ENCODE results near the gene SLC25A5.
"Not testable (repeated sequence)": the region's sequence is repeated elsewhere in the genome, so short reads cannot be mapped to it uniquely, and the experiment has no call there.

SLC25A5 gene

GRCh38 chrX:119475389-119476101, 7.3 kb downstream of the SLC25A5 start:
- no peaks in the 10 kb centered on the region for H3K9me3 ChIP-seq (ENCODE audit: control insufficient read depth, low read length)
- no peak overlapping the region for H3K4me3 ChIP-seq (ENCODE audit: extremely low read depth, insufficient read depth, low read length, poor library complexity, severe bottlenecking)
- 86% methylated on average over 6 of the region's 11 CpGs; no CpG with 5 or more reads in 1 of the 2 experiments for WGBS, 2 experiments (ENCODE audit: insufficient coverage in 2 of 2)
- H3K27ac ChIP-seq (ENCODE audit: low read depth, low read length, severe bottlenecking) = no peak overlapping the region
- no peaks in the 10 kb centered on the region for H3K4me1 ChIP-seq (ENCODE audit: control insufficient read depth, insufficient read depth, low read length, poor library complexity, severe bottlenecking)
- peaks cover 10% of the 10 kb centered on the region for H3K36me3 ChIP-seq (ENCODE audit: control insufficient read depth, insufficient read depth, low read length)

- Histone ChIP-seq H3K36me3 (ENCODE audit: control insufficient read depth, insufficient read depth, low read length) (no peaks in the 10 kb centered on the region), H3K27ac (ENCODE audit: low read depth, low read length, severe bottlenecking) (no peak overlapping the region)
- no CpG with 5 or more reads among the region's 3 CpGs for WGBS, 2 experiments (ENCODE audit: insufficient coverage in 2 of 2)
Measured at GRCh38 chrX:119477812-119478232, 9.6 kb downstream of the SLC25A5 start.

GRCh38 chrX:119478504-119478903, 10.3 kb downstream of the SLC25A5 start:
- Histone ChIP-seq H3K36me3 (ENCODE audit: control insufficient read depth, insufficient read depth, low read length) (no peaks in the 10 kb centered on the region), H3K4me3 (ENCODE audit: extremely low read depth, insufficient read depth, low read length, poor library complexity, severe bottlenecking) (no peak overlapping the region), H3K9me3 (ENCODE audit: control insufficient read depth, low read length) (no peaks in the 10 kb centered on the region), H3K27ac (ENCODE audit: low read depth, low read length, severe bottlenecking) (no peak overlapping the region), H3K4me1 (ENCODE audit: control insufficient read depth, insufficient read depth, low read length, poor library complexity, severe bottlenecking) (no peaks in the 10 kb centered on the region)
- no CpG with 5 or more reads among the region's 4 CpGs for whole genome bisulfite sequencing, 2 experiments (ENCODE audit: insufficient coverage in 2 of 2)

More at GRCh38 chrX:119477812-119478232, 9.6 kb downstream of the SLC25A5 start:
- Histone ChIP-seq H3K4me1 (ENCODE audit: control insufficient read depth, insufficient read depth, low read length, poor library complexity, severe bottlenecking) (no peaks in the 10 kb centered on the region), H3K4me3 (ENCODE audit: extremely low read depth, insufficient read depth, low read length, poor library complexity, severe bottlenecking) (no peak overlapping the region), H3K9me3 (ENCODE audit: control insufficient read depth, low read length) (no peaks in the 10 kb centered on the region)

GRCh38 chrX:119479845-119480244, 11.6 kb downstream of the SLC25A5 start:
- H3K4me1 ChIP-seq (ENCODE audit: control insufficient read depth, insufficient read depth, low read length, poor library complexity, severe bottlenecking) = no peaks in the 10 kb centered on the region
- H3K4me3 ChIP-seq (ENCODE audit: extremely low read depth, insufficient read depth, low read length, poor library complexity, severe bottlenecking) = no peak overlapping the region
- H3K27ac ChIP-seq (ENCODE audit: low read depth, low read length, severe bottlenecking) = no peak overlapping the region
- WGBS, 2 experiments (ENCODE audit: insufficient coverage in 2 of 2) = 93 to 100% methylated on average over 1 to 2 of the region's 2 CpGs
- no peaks in the 10 kb centered on the region for H3K9me3 ChIP-seq (ENCODE audit: control insufficient read depth, low read length)
- H3K36me3 ChIP-seq (ENCODE audit: control insufficient read depth, insufficient read depth, low read length) = no peaks in the 10 kb centered on the region

- 100% methylated on average over 3 of the region's 4 CpGs; no CpG with 5 or more reads in 1 of the 2 experiments for WGBS, 2 experiments (ENCODE audit: insufficient coverage in 2 of 2)
- no peak overlapping the region for H3K4me3 ChIP-seq (ENCODE audit: extremely low read depth, insufficient read depth, low read length, poor library complexity, severe bottlenecking)
Measured at GRCh38 chrX:119481323-119481801, 13.1 kb downstream of the SLC25A5 start.

GRCh38 chrX:119482041-119482440, 13.8 kb downstream of the SLC25A5 start:
- H3K4me3 ChIP-seq (ENCODE audit: extremely low read depth, insufficient read depth, low read length, poor library complexity, severe bottlenecking) = no peak overlapping the region
- H3K4me1 ChIP-seq (ENCODE audit: control insufficient read depth, insufficient read depth, low read length, poor library complexity, severe bottlenecking) = no peaks in the 10 kb centered on the region
- WGBS, 2 experiments (ENCODE audit: insufficient coverage in 2 of 2) = 68 to 96% methylated on average over 4 to 5 of the region's 10 CpGs
- no peaks in the 10 kb centered on the region for H3K36me3 ChIP-seq (ENCODE audit: control insufficient read depth, insufficient read depth, low read length)
- H3K27ac ChIP-seq (ENCODE audit: low read depth, low read length, severe bottlenecking) = no peak overlapping the region
- H3K9me3 ChIP-seq (ENCODE audit: control insufficient read depth, low read length) = no peaks in the 10 kb centered on the region

More at GRCh38 chrX:119481323-119481801, 13.1 kb downstream of the SLC25A5 start:
- Histone ChIP-seq H3K36me3 (ENCODE audit: control insufficient read depth, insufficient read depth, low read length) (no peaks in the 10 kb centered on the region), H3K9me3 (ENCODE audit: control insufficient read depth, low read length) (no peaks in the 10 kb centered on the region), H3K27ac (ENCODE audit: low read depth, low read length, severe bottlenecking) (no peak overlapping the region), H3K4me1 (ENCODE audit: control insufficient read depth, insufficient read depth, low read length, poor library complexity, severe bottlenecking) (no peaks in the 10 kb centered on the region)

GRCh38 chrX:119482481-119483480, 14.5 kb downstream of the SLC25A5 start:
- 24 to 48% methylated on average over 16 to 23 of the region's 48 CpGs for WGBS, 2 experiments (ENCODE audit: insufficient coverage in 2 of 2)
- Histone ChIP-seq H3K4me1 (ENCODE audit: control insufficient read depth, insufficient read depth, low read length, poor library complexity, severe bottlenecking) (no peaks in the 10 kb centered on the region), H3K4me3 (ENCODE audit: extremely low read depth, insufficient read depth, low read length, poor library complexity, severe bottlenecking) (peak overlapping the region; percentile 8), H3K36me3 (ENCODE audit: control insufficient read depth, insufficient read depth, low read length) (no peaks in the 10 kb centered on the region), H3K9me3 (ENCODE audit: control insufficient read depth, low read length) (no peaks in the 10 kb centered on the region), H3K27ac (ENCODE audit: low read depth, low read length, severe bottlenecking) (no peak overlapping the region)

- no peaks in the 10 kb centered on the region for H3K9me3 ChIP-seq (ENCODE audit: control insufficient read depth, low read length)
- WGBS, 2 experiments (ENCODE audit: insufficient coverage in 2 of 2) = 100% methylated on average over 1 to 5 of the region's 11 CpGs
- no peaks in the 10 kb centered on the region for H3K4me1 ChIP-seq (ENCODE audit: control insufficient read depth, insufficient read depth, low read length, poor library complexity, severe bottlenecking)
- no peaks in the 10 kb centered on the region for H3K36me3 ChIP-seq (ENCODE audit: control insufficient read depth, insufficient read depth, low read length)
- H3K27ac ChIP-seq (ENCODE audit: low read depth, low read length, severe bottlenecking) = no peak overlapping the region
- no peak overlapping the region for H3K4me3 ChIP-seq (ENCODE audit: extremely low read depth, insufficient read depth, low read length, poor library complexity, severe bottlenecking)
Measured at GRCh38 chrX:119486745-119487144, 18.5 kb downstream of the SLC25A5 start.

GRCh38 chrX:119487766-119488165, 19.5 kb downstream of the SLC25A5 start:
- H3K9me3 ChIP-seq (ENCODE audit: control insufficient read depth, low read length); H3K4me1 ChIP-seq (ENCODE audit: control insufficient read depth, insufficient read depth, low read length, poor library complexity, severe bottlenecking); H3K4me3 ChIP-seq (ENCODE audit: extremely low read depth, insufficient read depth, low read length, poor library complexity, severe bottlenecking); H3K27ac ChIP-seq (ENCODE audit: low read depth, low read length, severe bottlenecking); H3K36me3 ChIP-seq (ENCODE audit: control insufficient read depth, insufficient read depth, low read length): not testable (repeated sequence)
- 80 to 92% methylated on average over 1 to 18 of the region's 24 CpGs for WGBS, 2 experiments (ENCODE audit: insufficient coverage in 2 of 2)

GRCh38 chrX:119488749-119489148, 20.5 kb downstream of the SLC25A5 start:
- Histone ChIP-seq H3K9me3 (ENCODE audit: control insufficient read depth, low read length) (no peaks in the 10 kb centered on the region), H3K36me3 (ENCODE audit: control insufficient read depth, insufficient read depth, low read length) (no peaks in the 10 kb centered on the region), H3K4me3 (ENCODE audit: extremely low read depth, insufficient read depth, low read length, poor library complexity, severe bottlenecking) (no peak overlapping the region), H3K27ac (ENCODE audit: low read depth, low read length, severe bottlenecking) (no peak overlapping the region), H3K4me1 (ENCODE audit: control insufficient read depth, insufficient read depth, low read length, poor library complexity, severe bottlenecking) (no peaks in the 10 kb centered on the region)
- WGBS, 2 experiments (ENCODE audit: insufficient coverage in 2 of 2) = 0 to 36% methylated on average over 1 to 5 of the region's 8 CpGs
